Measurements from ENCODE around the gene VPS35L.

VPS35L gene

GRCh38 chr16:19616241-19616640, 60.7 kb downstream of the VPS35L start:
- no peaks in the 10 kb centered on the region for H3K4me1 ChIP-seq (ENCODE audit: control insufficient read depth, insufficient read depth, low read length)
- no peak overlapping the region for H3K27ac ChIP-seq (ENCODE audit: low read length)
- no peak overlapping the region for H3K9ac ChIP-seq (ENCODE audit: low read length in 2 of 2)
- H3K36me3 ChIP-seq (ENCODE audit: control insufficient read depth in 2 of 2, insufficient read depth in 2 of 2, low read length in 2 of 2), result peaks cover 20 to 32% of the 10 kb centered on the region in 2 donors
- no peak overlapping the region for H3K4me3 ChIP-seq (ENCODE audit: low read length in 2 of 2)
- no peaks in the 10 kb centered on the region for H3K9me3 ChIP-seq (ENCODE audit: control insufficient read depth in 2 of 2, low read length in 2 of 2)
- H3K27me3 ChIP-seq (ENCODE audit: control insufficient read depth in 1 of 2, insufficient read depth in 2 of 2, low read length in 2 of 2), result no peaks in the 10 kb centered on the region

GRCh38 chr16:19618876-19619275, 63.4 kb downstream of the VPS35L start:
- H3K9ac ChIP-seq (ENCODE audit: low read length in 2 of 2), result no peak overlapping the region
- H3K27ac ChIP-seq (ENCODE audit: low read length), result no peak overlapping the region
- no peaks in the 10 kb centered on the region for H3K4me1 ChIP-seq (ENCODE audit: control insufficient read depth, insufficient read depth, low read length)
- H3K36me3 ChIP-seq (ENCODE audit: control insufficient read depth in 2 of 2, insufficient read depth in 2 of 2, low read length in 2 of 2), result peaks cover 15 to 24% of the 10 kb centered on the region in 2 donors
- no peaks in the 10 kb centered on the region for H3K27me3 ChIP-seq (ENCODE audit: control insufficient read depth in 1 of 2, insufficient read depth in 2 of 2, low read length in 2 of 2)
- no peak overlapping the region for H3K4me3 ChIP-seq (ENCODE audit: low read length in 2 of 2)
- no peaks in the 10 kb centered on the region for H3K9me3 ChIP-seq (ENCODE audit: control insufficient read depth in 2 of 2, low read length in 2 of 2)

- H3K9me3 ChIP-seq (ENCODE audit: control insufficient read depth in 2 of 2, low read length in 2 of 2), result no peaks in the 10 kb centered on the region
- no peaks in the 10 kb centered on the region for H3K4me1 ChIP-seq (ENCODE audit: control insufficient read depth, insufficient read depth, low read length)
- H3K9ac ChIP-seq (ENCODE audit: low read length in 2 of 2), result no peak overlapping the region
- no peak overlapping the region for H3K4me3 ChIP-seq (ENCODE audit: low read length in 2 of 2)
- no peak overlapping the region for H3K27ac ChIP-seq (ENCODE audit: low read length)
- H3K36me3 ChIP-seq (ENCODE audit: control insufficient read depth in 2 of 2, insufficient read depth in 2 of 2, low read length in 2 of 2), result peaks cover 14 to 29% of the 10 kb centered on the region in 2 donors
- H3K27me3 ChIP-seq (ENCODE audit: control insufficient read depth in 1 of 2, insufficient read depth in 2 of 2, low read length in 2 of 2), result no peaks in the 10 kb centered on the region
These were observed 65.9 kb downstream of the VPS35L start for GRCh38 chr16:19621445-19621844.

- peaks cover 15 to 22% of the 10 kb centered on the region in 2 donors for H3K36me3 ChIP-seq (ENCODE audit: control insufficient read depth in 2 of 2, insufficient read depth in 2 of 2, low read length in 2 of 2)
- H3K9me3 ChIP-seq (ENCODE audit: control insufficient read depth in 2 of 2, low read length in 2 of 2), result no peaks in the 10 kb centered on the region
- no peak overlapping the region for H3K4me3 ChIP-seq (ENCODE audit: low read length in 2 of 2)
- H3K27me3 ChIP-seq (ENCODE audit: control insufficient read depth in 1 of 2, insufficient read depth in 2 of 2, low read length in 2 of 2), result no peaks in the 10 kb centered on the region
- no peaks in the 10 kb centered on the region for H3K4me1 ChIP-seq (ENCODE audit: control insufficient read depth, insufficient read depth, low read length)
- no peak overlapping the region for H3K9ac ChIP-seq (ENCODE audit: low read length in 2 of 2)
- no peak overlapping the region for H3K27ac ChIP-seq (ENCODE audit: low read length)
These were observed 69.5 kb downstream of the VPS35L start for GRCh38 chr16:19625039-19625438.

- Histone ChIP-seq H3K4me3 (ENCODE audit: low read length in 2 of 2) (no peak overlapping the region), H3K9ac (ENCODE audit: low read length in 2 of 2) (no peak overlapping the region), H3K9me3 (ENCODE audit: control insufficient read depth in 2 of 2, low read length in 2 of 2) (no peaks in the 10 kb centered on the region), H3K4me1 (ENCODE audit: control insufficient read depth, insufficient read depth, low read length) (no peaks in the 10 kb centered on the region), H3K27ac (ENCODE audit: low read length) (no peak overlapping the region), H3K27me3 (ENCODE audit: control insufficient read depth in 1 of 2, insufficient read depth in 2 of 2, low read length in 2 of 2) (no peaks in the 10 kb centered on the region), H3K36me3 (ENCODE audit: control insufficient read depth in 2 of 2, insufficient read depth in 2 of 2, low read length in 2 of 2) (peaks cover 28 to 29% of the 10 kb centered on the region in 2 donors)
These were observed 81.1 kb downstream of the VPS35L start for GRCh38 chr16:19636436-19637267.

GRCh38 chr16:19639986-19640421, 84.5 kb downstream of the VPS35L start:
- H3K9me3 ChIP-seq (ENCODE audit: control insufficient read depth in 2 of 2, low read length in 2 of 2), result no peaks in the 10 kb centered on the region
- H3K4me3 ChIP-seq (ENCODE audit: low read length in 2 of 2), result no peak overlapping the region
- H3K27ac ChIP-seq (ENCODE audit: low read length), result no peak overlapping the region
- H3K27me3 ChIP-seq (ENCODE audit: control insufficient read depth in 1 of 2, insufficient read depth in 2 of 2, low read length in 2 of 2), result no peaks in the 10 kb centered on the region
- no peak overlapping the region for H3K9ac ChIP-seq (ENCODE audit: low read length in 2 of 2)
- no peaks in the 10 kb centered on the region for H3K4me1 ChIP-seq (ENCODE audit: control insufficient read depth, insufficient read depth, low read length)
- H3K36me3 ChIP-seq (ENCODE audit: control insufficient read depth in 2 of 2, insufficient read depth in 2 of 2, low read length in 2 of 2), result peaks cover 14 to 18% of the 10 kb centered on the region in 2 donors

GRCh38 chr16:19642501-19642900, 87.0 kb downstream of the VPS35L start:
- Histone ChIP-seq H3K4me1 (ENCODE audit: control insufficient read depth, insufficient read depth, low read length) (peaks cover 3% of the 10 kb centered on the region), H3K4me3 (ENCODE audit: low read length in 2 of 2) (no peak overlapping the region), H3K27ac (ENCODE audit: low read length) (no peak overlapping the region), H3K9me3 (ENCODE audit: control insufficient read depth in 2 of 2, low read length in 2 of 2) (no peaks in the 10 kb centered on the region), H3K9ac (ENCODE audit: low read length in 2 of 2) (no peak overlapping the region), H3K27me3 (ENCODE audit: control insufficient read depth in 1 of 2, insufficient read depth in 2 of 2, low read length in 2 of 2) (no peaks in the 10 kb centered on the region), H3K36me3 (ENCODE audit: control insufficient read depth in 2 of 2, insufficient read depth in 2 of 2, low read length in 2 of 2) (peaks cover 13 to 14% of the 10 kb centered on the region in 2 donors)

- Histone ChIP-seq H3K36me3 (ENCODE audit: control insufficient read depth in 2 of 2, insufficient read depth in 2 of 2, low read length in 2 of 2) (peaks cover 11 to 17% of the 10 kb centered on the region in 2 donors), H3K4me1 (ENCODE audit: control insufficient read depth, insufficient read depth, low read length) (peaks cover 3% of the 10 kb centered on the region), H3K27ac (ENCODE audit: low read length) (no peak overlapping the region), H3K9ac (ENCODE audit: low read length in 2 of 2) (no peak overlapping the region), H3K4me3 (ENCODE audit: low read length in 2 of 2) (no peak overlapping the region), H3K9me3 (ENCODE audit: control insufficient read depth in 2 of 2, low read length in 2 of 2) (no peaks in the 10 kb centered on the region), H3K27me3 (ENCODE audit: control insufficient read depth in 1 of 2, insufficient read depth in 2 of 2, low read length in 2 of 2) (no peaks in the 10 kb centered on the region)
These were observed 89.4 kb downstream of the VPS35L start for GRCh38 chr16:19644877-19645276.

GRCh38 chr16:19645557-19645981, 90.1 kb downstream of the VPS35L start:
- Histone ChIP-seq H3K4me3 (ENCODE audit: low read length in 2 of 2) (no peak overlapping the region), H3K27ac (ENCODE audit: low read length) (no peak overlapping the region), H3K27me3 (ENCODE audit: control insufficient read depth in 1 of 2, insufficient read depth in 2 of 2, low read length in 2 of 2) (no peaks in the 10 kb centered on the region), H3K9me3 (ENCODE audit: control insufficient read depth in 2 of 2, low read length in 2 of 2) (no peaks in the 10 kb centered on the region), H3K4me1 (ENCODE audit: control insufficient read depth, insufficient read depth, low read length) (peaks cover 3% of the 10 kb centered on the region), H3K9ac (ENCODE audit: low read length in 2 of 2) (no peak overlapping the region), H3K36me3 (ENCODE audit: control insufficient read depth in 2 of 2, insufficient read depth in 2 of 2, low read length in 2 of 2) (peaks cover 8 to 17% of the 10 kb centered on the region in 2 donors)

- Histone ChIP-seq H3K4me1 (ENCODE audit: control insufficient read depth, insufficient read depth, low read length) (peaks cover 3% of the 10 kb centered on the region), H3K27ac (ENCODE audit: low read length) (no peak overlapping the region), H3K9me3 (ENCODE audit: control insufficient read depth in 2 of 2, low read length in 2 of 2) (no peaks in the 10 kb centered on the region), H3K9ac (ENCODE audit: low read length in 2 of 2) (no peak overlapping the region), H3K36me3 (ENCODE audit: control insufficient read depth in 2 of 2, insufficient read depth in 2 of 2, low read length in 2 of 2) (peaks cover 30 to 40% of the 10 kb centered on the region in 2 donors), H3K4me3 (ENCODE audit: low read length in 2 of 2) (no peak overlapping the region), H3K27me3 (ENCODE audit: control insufficient read depth in 1 of 2, insufficient read depth in 2 of 2, low read length in 2 of 2) (no peaks in the 10 kb centered on the region)
These were observed 94.5 kb downstream of the VPS35L start for GRCh38 chr16:19649980-19650379.

GRCh38 chr16:19654147-19654546, 98.6 kb downstream of the VPS35L start:
- Histone ChIP-seq H3K36me3 (ENCODE audit: control insufficient read depth in 2 of 2, insufficient read depth in 2 of 2, low read length in 2 of 2) (peaks cover 40 to 47% of the 10 kb centered on the region in 2 donors), H3K9ac (ENCODE audit: low read length in 2 of 2) (no peak overlapping the region), H3K27me3 (ENCODE audit: control insufficient read depth in 1 of 2, insufficient read depth in 2 of 2, low read length in 2 of 2) (no peaks in the 10 kb centered on the region)

More at GRCh38 chr16:19654147-19654546, 98.6 kb downstream of the VPS35L start:
- no peaks in the 10 kb centered on the region for H3K9me3 ChIP-seq (ENCODE audit: control insufficient read depth in 2 of 2, low read length in 2 of 2)
- H3K4me1 ChIP-seq (ENCODE audit: control insufficient read depth, insufficient read depth, low read length), result no peaks in the 10 kb centered on the region
- H3K27ac ChIP-seq (ENCODE audit: low read length), result no peak overlapping the region
- no peak overlapping the region for H3K4me3 ChIP-seq (ENCODE audit: low read length in 2 of 2)
